HG02759 (cell line): ENCODE results near the gene WDR89.
A peak's percentile ranks its signal among the peaks of the same experiment; 100 is the strongest.
"Not testable (repeated sequence)": the region's sequence is repeated elsewhere in the genome, so short reads cannot be mapped to it uniquely, and the experiment has no call there.

Experiments
- ATAC-seq: cut with Tn5 transposase; IDR thresholded peaks from one replicate; pipeline ENCODE4 v1.9.1; 2021; ENCODE audit warnings: mild to moderate bottlenecking, moderate library complexity; ENCODE audit not compliant: unreplicated experiment

Gene WDR89

GRCh38 chr14:63641473-63642228 lies at the start of gene WDR89:
WDR89 (minus strand) TSS chr14:63641871; CDS start chr14:63599942, 41,929 bp downstream.
- ATAC-seq, result peak; percentile 89

GRCh38 chr14:63689132-63689531 lies 47.5 kb upstream of the WDR89 start:
- no peak for ATAC-seq

- no peak for ATAC-seq
Measured at GRCh38 chr14:63686926-63687325, 45.3 kb upstream of the WDR89 start.

GRCh38 chr14:63685401-63685800 lies 43.7 kb upstream of the WDR89 start:
- no peak for ATAC-seq

GRCh38 chr14:63682727-63683593 lies 41.3 kb upstream of the WDR89 start:
- no peak for ATAC-seq

- ATAC-seq, result no peak
Measured at GRCh38 chr14:63678536-63678935, 36.9 kb upstream of the WDR89 start.

GRCh38 chr14:63677891-63678379 lies 36.3 kb upstream of the WDR89 start:
- ATAC-seq, result no peak

- ATAC-seq, result no peak
Measured at GRCh38 chr14:63676615-63677014, 34.9 kb upstream of the WDR89 start.

GRCh38 chr14:63673886-63674497 lies 32.3 kb upstream of the WDR89 start:
- ATAC-seq, result no peak

- no peak for ATAC-seq
Measured at GRCh38 chr14:63673255-63673654, 31.6 kb upstream of the WDR89 start.

- peak; percentile 87 for ATAC-seq
Measured at GRCh38 chr14:63672417-63673180, 30.9 kb upstream of the WDR89 start.

- ATAC-seq, result peak; percentile 17
Measured at GRCh38 chr14:63671987-63672386, 30.3 kb upstream of the WDR89 start.

- ATAC-seq, result no peak
Measured at GRCh38 chr14:63670692-63671091, 29.0 kb upstream of the WDR89 start.

- no peak for ATAC-seq
Measured at GRCh38 chr14:63666335-63666734, 24.7 kb upstream of the WDR89 start.

GRCh38 chr14:63663428-63664341 lies 22.0 kb upstream of the WDR89 start:
- ATAC-seq, result peak; percentile 55

GRCh38 chr14:63662776-63663175 lies 21.1 kb upstream of the WDR89 start:
- ATAC-seq, result peak; percentile 9

- ATAC-seq, result not testable (repeated sequence)
Measured at GRCh38 chr14:63661881-63662280, 20.2 kb upstream of the WDR89 start.

GRCh38 chr14:63659726-63660125 lies 18.1 kb upstream of the WDR89 start:
- ATAC-seq, result no peak

- ATAC-seq, result no peak
Measured at GRCh38 chr14:63656194-63656593, 14.5 kb upstream of the WDR89 start.

- no peak for ATAC-seq
Measured at GRCh38 chr14:63654936-63655335, 13.3 kb upstream of the WDR89 start.
